Peyer's patch (tissue), 4 donors: ENCODE data around the gene SCLT1.

ENCODE experiments used
- POLR2A ChIP-seq, 2 donors: fragments of 450-650 bp; IDR thresholded peaks; one replicate each; pipeline ENCODE4 v1.5.1; 2017; ENCODE audit warnings: antibody characterized with exemption in 2 of 2, mild to moderate bottlenecking in 2 of 2, moderate library complexity in 2 of 2
- TF ChIP-seq, protein P1 (sequence below), 6 experiments: fragments of 450-650 bp in 4 of 6; fragments of 200-600 bp in 2 of 6; sonication (generic) in 1 of 6; IDR thresholded peaks; one replicate each; pipeline ENCODE4 v1.5.1; 2017 to 2019; ENCODE audit warnings: antibody characterized with exemption in 6 of 6, mild to moderate bottlenecking in 3 of 6, moderate library complexity in 1 of 6

DNA sequence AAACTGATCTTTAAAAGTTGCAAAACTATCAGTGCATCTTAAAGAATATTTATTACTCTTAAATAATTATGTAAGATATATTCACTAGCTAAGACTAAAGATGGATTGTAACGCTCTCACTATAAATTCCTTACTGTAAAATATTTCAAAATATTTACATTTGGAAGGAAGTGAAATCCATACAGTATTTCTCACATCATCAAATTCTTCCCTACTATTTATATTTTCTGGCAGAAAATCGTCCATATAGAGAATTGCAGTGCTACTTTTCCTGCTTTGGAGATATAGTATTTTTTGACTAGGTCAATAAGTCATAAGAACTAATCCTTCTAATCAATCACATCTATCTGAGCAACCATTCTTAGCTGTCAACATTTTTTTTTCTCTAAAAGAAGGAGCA is 52.9 kb downstream of the SCLT1 start:
- TF ChIP-seq, protein P1, sequence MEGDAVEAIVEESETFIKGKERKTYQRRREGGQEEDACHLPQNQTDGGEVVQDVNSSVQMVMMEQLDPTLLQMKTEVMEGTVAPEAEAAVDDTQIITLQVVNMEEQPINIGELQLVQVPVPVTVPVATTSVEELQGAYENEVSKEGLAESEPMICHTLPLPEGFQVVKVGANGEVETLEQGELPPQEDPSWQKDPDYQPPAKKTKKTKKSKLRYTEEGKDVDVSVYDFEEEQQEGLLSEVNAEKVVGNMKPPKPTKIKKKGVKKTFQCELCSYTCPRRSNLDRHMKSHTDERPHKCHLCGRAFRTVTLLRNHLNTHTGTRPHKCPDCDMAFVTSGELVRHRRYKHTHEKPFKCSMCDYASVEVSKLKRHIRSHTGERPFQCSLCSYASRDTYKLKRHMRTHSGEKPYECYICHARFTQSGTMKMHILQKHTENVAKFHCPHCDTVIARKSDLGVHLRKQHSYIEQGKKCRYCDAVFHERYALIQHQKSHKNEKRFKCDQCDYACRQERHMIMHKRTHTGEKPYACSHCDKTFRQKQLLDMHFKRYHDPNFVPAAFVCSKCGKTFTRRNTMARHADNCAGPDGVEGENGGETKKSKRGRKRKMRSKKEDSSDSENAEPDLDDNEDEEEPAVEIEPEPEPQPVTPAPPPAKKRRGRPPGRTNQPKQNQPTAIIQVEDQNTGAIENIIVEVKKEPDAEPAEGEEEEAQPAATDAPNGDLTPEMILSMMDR (IDR thresholded peaks at IDR 0.05) = no peak
- TF ChIP-seq POLR2A (IDR thresholded peaks at IDR 0.05) = no peak
